Upper lobe of left lung (tissue), 4 donors: ENCODE results near the gene COX4I1.

Experiments
- CTCF ChIP-seq, 6 experiments: fragments of 450-650 bp in 4 of 6; fragments of 200-600 bp in 2 of 6; sonication (generic) in 2 of 6; IDR thresholded peaks; one replicate each; pipeline ENCODE4 v1.5.1; 2016 to 2019; ENCODE audit warnings: antibody characterized with exemption in 6 of 6
- POLR2AphosphoS5 ChIP-seq, 2 donors: sonication (generic); formaldehyde crosslinking; IDR thresholded peaks; one replicate each; pipeline ENCODE4 v1.5.1; 2017; ENCODE audit warnings: antibody characterized with exemption in 2 of 2

GRCh38 chr16:85856585-85856984 lies 57.1 kb downstream of the COX4I1 start:
- TF ChIP-seq POLR2AphosphoS5 (IDR thresholded peaks at IDR 0.05) (no peak), CTCF (IDR thresholded peaks at IDR 0.05) (no peak)
